ENCODE data around the gene ACSS1. TPM values are rescaled to one million over a fixed set of nuclear protein-coding genes. Genes with fewer than 3 reads are reported as not detected.

The ACSS1 gene
- polyA plus RNA-seq, 2 of the 4 experiments (the other 2 are of a cell fraction) = 7.2 to 7.6 TPM

DNA sequence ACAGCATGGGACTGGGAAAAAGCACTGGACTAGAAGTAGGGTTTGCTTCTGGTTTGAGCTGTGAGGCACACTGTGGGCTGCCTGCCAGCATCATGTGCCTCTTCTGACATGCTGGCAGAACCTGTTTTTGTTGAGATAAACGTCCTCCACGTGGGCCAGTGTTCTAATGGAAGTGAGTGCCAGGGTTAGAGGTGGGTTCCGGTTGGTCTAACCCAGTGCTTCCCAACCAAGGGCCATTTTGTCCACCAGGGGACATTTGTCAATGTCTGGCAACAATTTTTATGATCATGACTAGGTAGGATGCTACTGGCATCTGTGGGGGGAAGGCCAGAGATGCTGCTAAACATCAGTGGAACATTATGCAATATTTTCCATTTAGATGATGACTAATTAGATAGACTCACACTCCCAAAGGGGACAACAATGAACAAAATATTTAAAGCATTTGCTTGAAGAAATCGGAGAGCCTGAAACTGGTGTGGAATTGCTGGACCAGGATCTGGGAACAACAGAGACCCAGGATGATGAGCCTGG, 57.6 kb downstream of the ACSS1 start (continued):
- TF ChIP-seq NFE2L2 (conservative IDR thresholded peaks at IDR 0.05; ENCODE audit: low read length) = no peak
- peak; percentile 28; the same call in 1 of the 2 replicates for TF ChIP-seq JUNB (IDR thresholded peaks at IDR 0.05)
- no peak for TF ChIP-seq NR3C1 (IDR thresholded peaks at IDR 0.05)
- TF ChIP-seq CEBPB (IDR thresholded peaks at IDR 0.05) = peak; percentile 27 to 73; a peak in 2 of 4 replicates

DNA sequence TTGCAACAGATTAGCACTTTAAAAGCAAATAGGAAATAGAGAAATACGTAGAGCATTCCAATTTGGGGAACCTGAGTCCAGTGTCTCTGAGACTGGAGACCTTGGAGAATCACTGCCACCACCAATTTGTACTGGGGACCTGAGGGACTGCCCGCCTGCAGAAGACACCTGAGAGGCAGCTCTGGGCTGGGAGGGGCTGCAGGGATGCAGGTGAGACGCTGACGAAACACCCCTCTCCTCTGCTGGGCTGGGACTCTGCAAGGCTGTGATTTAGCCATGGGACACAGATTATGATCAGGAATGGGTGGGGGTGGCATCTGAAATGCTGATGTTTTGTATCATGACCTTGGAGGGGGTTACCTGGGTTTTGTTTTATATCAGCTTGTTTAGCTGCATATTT, 58.4 kb downstream of the ACSS1 start:
- Histone ChIP-seq H3K4me1 (peaks cover 23% of the 10 kb centered on the region; the same call in 2 of the 3 replicates), H3K9me3 (peaks cover 7% of the 10 kb centered on the region; the same call in 1 of the 3 replicates), H3K4me2 (no peak overlapping the region), H3K4me3 (no peak overlapping the region), H3K27ac (no peak overlapping the region; a peak in 1 of 6 replicates)
- POLR2A ChIA-PET = no interaction called here
- ATAC-seq = no peak
- FAIRE-seq = no peak
- DNase-seq (ENCODE audit: low read depth in 1 of 2, low spot score in 1 of 2) = no peak
- TF ChIP-seq TFCP2L1 (CRISPR knock-in tag; IDR thresholded peaks at IDR 0.05) (no peak), PHF8 (IDR thresholded peaks at IDR 0.05; ENCODE audit: borderline replicate concordance, low read depth) (no peak), SMC3 (IDR thresholded peaks at IDR 0.05) (no peak), HOXB13 (CRISPR knock-in tag; IDR thresholded peaks at IDR 0.05; ENCODE audit: low read depth) (no peak), CHD2 (IDR thresholded peaks at IDR 0.05; ENCODE audit: low read length, partially characterized antibody) (no peak), GATA3 (IDR thresholded peaks at IDR 0.05; ENCODE audit: borderline replicate concordance) (no peak), FOXS1 (CRISPR knock-in tag; IDR thresholded peaks at IDR 0.05) (no peak), JUN (IDR thresholded peaks at IDR 0.05) (no peak), FOSL2 (IDR thresholded peaks at IDR 0.05) (no peak), FOSL2 (CRISPR knock-in tag; IDR thresholded peaks at IDR 0.05) (no peak), ZNF302 (CRISPR knock-in tag; IDR thresholded peaks at IDR 0.05) (no peak), CBX8 (IDR thresholded peaks at IDR 0.05) (no peak), FOSB (CRISPR knock-in tag; IDR thresholded peaks at IDR 0.05) (no peak)
- CTCF ChIA-PET = interaction anchor here (0.7 to 9.1 kb wide), 8 partner anchors 10 to 506 kb away, joined by 3 to 113 read pairs (median 6); partner anchors contain the start of gene ACSS1
- WGBS (ENCODE audit: missing lambda C conversion rate) = 80% methylated on average over 4 of the region's 4 CpGs

GRCh38 chr20:24998631-24999445, 59.1 kb downstream of the ACSS1 start:
- Histone ChIP-seq H3K4me2 (no peak overlapping the region), H3K4me1 (peaks cover 28% of the 10 kb centered on the region; the same call in 2 of the 3 replicates), H3K9me3 (peaks cover 7% of the 10 kb centered on the region; the same call in 1 of the 3 replicates), H3K27ac (no peak overlapping the region), H3K4me3 (no peak overlapping the region)
- WGBS (ENCODE audit: missing lambda C conversion rate) = 71% methylated on average over 12 of the region's 12 CpGs
- DNase-seq (ENCODE audit: low read depth in 1 of 2, low spot score in 1 of 2) (no peak), ATAC-seq (no peak), FAIRE-seq (no peak)
- ChIA-PET POLR2A (no interaction called here), CTCF (interaction anchor here (1.4 to 9.1 kb wide), 7 partner anchors 10 to 399 kb away, joined by 3 to 113 read pairs (median 7); partner anchors contain the start of gene ACSS1)
- TF ChIP-seq ZNF302 (CRISPR knock-in tag; IDR thresholded peaks at IDR 0.05) (no peak), HOXB13 (CRISPR knock-in tag; IDR thresholded peaks at IDR 0.05; ENCODE audit: low read depth) (no peak), MYC (IDR thresholded peaks at IDR 0.05; ENCODE audit: borderline replicate concordance, low read length) (no peak), HOXA7 (CRISPR knock-in tag; IDR thresholded peaks at IDR 0.05) (no peak), POLR2AphosphoS2 (conservative IDR thresholded peaks at IDR 0.05; ENCODE audit: low read length) (no peak), MAZ (IDR thresholded peaks at IDR 0.05; ENCODE audit: borderline replicate concordance, low read depth, low read length) (no peak), CHD4 (IDR thresholded peaks at IDR 0.05; ENCODE audit: borderline replicate concordance) (no peak), BCL3 (IDR thresholded peaks at IDR 0.05) (no peak), CBX8 (IDR thresholded peaks at IDR 0.05) (no peak), FOXS1 (CRISPR knock-in tag; IDR thresholded peaks at IDR 0.05) (no peak), FOSB (CRISPR knock-in tag; IDR thresholded peaks at IDR 0.05) (no peak), ATOH8 (CRISPR knock-in tag; IDR thresholded peaks at IDR 0.05; ENCODE audit: low read depth) (no peak), EHMT2 (IDR thresholded peaks at IDR 0.05; ENCODE audit: low read depth) (no peak), KDM5A (IDR thresholded peaks at IDR 0.05) (no peak), RCOR1 (IDR thresholded peaks at IDR 0.05; ENCODE audit: low read depth, low read length) (no peak), ESRRA (IDR thresholded peaks at IDR 0.05; ENCODE audit: borderline replicate concordance, low read length) (no peak), GATA3 (IDR thresholded peaks at IDR 0.05; ENCODE audit: borderline replicate concordance) (no peak), NPAS2 (CRISPR knock-in tag; IDR thresholded peaks at IDR 0.05; ENCODE audit: borderline replicate concordance) (no peak)
- TF ChIP-seq, protein P1, sequence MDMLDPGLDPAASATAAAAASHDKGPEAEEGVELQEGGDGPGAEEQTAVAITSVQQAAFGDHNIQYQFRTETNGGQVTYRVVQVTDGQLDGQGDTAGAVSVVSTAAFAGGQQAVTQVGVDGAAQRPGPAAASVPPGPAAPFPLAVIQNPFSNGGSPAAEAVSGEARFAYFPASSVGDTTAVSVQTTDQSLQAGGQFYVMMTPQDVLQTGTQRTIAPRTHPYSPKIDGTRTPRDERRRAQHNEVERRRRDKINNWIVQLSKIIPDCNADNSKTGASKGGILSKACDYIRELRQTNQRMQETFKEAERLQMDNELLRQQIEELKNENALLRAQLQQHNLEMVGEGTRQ (IDR thresholded peaks at IDR 0.05) = no peak

All from A549 (cell line).